SK-N-SH (cell line): ENCODE measurements around the gene PSMD9. TPM values are rescaled to one million over a fixed set of nuclear protein-coding genes. Genes with fewer than 3 reads are reported as not detected.

Experiments
- CTCF ChIA-PET: fragments of 300-600, 350-600 bp; formaldehyde crosslinking; extraction: SDS; loops from one replicate; lab custom pipeline; 2021; lab: Yijun Ruan, JAX
- POLR2A ChIA-PET: fragments of 350-600 bp; sonication (Branson Sonifier 250); formaldehyde crosslinking; extraction: SDS; loops from one replicate; lab custom pipeline; 2020; ENCODE audit warnings: antibody characterized with exemption, inconsistent platforms; lab: Yijun Ruan, JAX
- DNase-seq: peaks from one replicate; pipeline ENCODE4 v3.0.0; 2012
- H2AFZ ChIP-seq: fragments of 200-600 bp; sonication (generic); 2 replicates; pipeline ENCODE4 v1.8.1; 2016; ENCODE audit warnings: antibody characterized with exemption, mild to moderate bottlenecking, low read depth
- H3F3A ChIP-seq: fragments of 200-600 bp; sonication (generic); replicated peaks from 2 replicates; pipeline ENCODE3; 2016; ENCODE audit warnings: antibody characterized with exemption, mild to moderate bottlenecking; ENCODE audit not compliant: insufficient read depth
- H3K27ac ChIP-seq, 2 experiments: fragments of 200-500 bp in 1 of 2; fragments of 200-600 bp in 1 of 2; sonication (Bioruptor generic) in 1 of 2; sonication (generic), shearing (Covaris generic) in 1 of 2; 2 replicates each; pipeline versions ENCODE4 v1.5.1 to v1.6.1; 2014 to 2016; ENCODE audit warnings: low read depth in 2 of 2, inconsistent platforms in 1 of 2, low read length in 1 of 2, mild to moderate bottlenecking in 1 of 2, mixed read lengths in 1 of 2
- H3K27me3 ChIP-seq: fragments of 200-600 bp; sonication (generic), shearing (Covaris generic); 2 replicates; pipeline ENCODE4 v1.6.1; 2016; ENCODE audit warnings: mixed run types; ENCODE audit not compliant: insufficient read depth
- H3K36me3 ChIP-seq, 2 experiments: fragments of 200-500 bp in 1 of 2; fragments of 200-600 bp in 1 of 2; sonication (Bioruptor generic) in 1 of 2; sonication (generic) in 1 of 2; replicated peaks in 1 of 2; 2 replicates each; pipeline versions ENCODE3 to v1.5.1; 2014 to 2016; ENCODE audit warnings: low read length in 1 of 2, mild to moderate bottlenecking in 1 of 2; ENCODE audit not compliant: insufficient read depth in 2 of 2, control insufficient read depth in 1 of 2
- H3K4me1 ChIP-seq, 2 experiments: fragments of 200-500 bp in 1 of 2; fragments of 200-600 bp in 1 of 2; sonication (Bioruptor generic) in 1 of 2; sonication (generic), shearing (Covaris generic) in 1 of 2; 2 replicates each; pipeline versions ENCODE4 v1.5.1 to v1.6.1; 2014 to 2016; ENCODE audit warnings: low read depth in 1 of 2, low read length in 1 of 2, mixed run types in 1 of 2; ENCODE audit not compliant: insufficient read depth in 2 of 2, control insufficient read depth in 1 of 2
- H3K4me2 ChIP-seq: fragments of 200-600 bp; sonication (generic), shearing (Covaris generic); 2 replicates; pipeline ENCODE4 v1.6.1; 2017; ENCODE audit warnings: mixed run types
- H3K4me3 ChIP-seq, 2 experiments: fragments of 200-500 bp in 1 of 2; fragments of 200-600 bp in 1 of 2; sonication (Bioruptor generic) in 1 of 2; sonication (generic), shearing (Covaris generic) in 1 of 2; 2 replicates each; pipeline versions ENCODE4 v1.5.1 to v1.8.1; 2014 to 2016; ENCODE audit warnings: low read depth in 2 of 2, inconsistent platforms in 1 of 2, low read length in 1 of 2, mild to moderate bottlenecking in 1 of 2, mixed read lengths in 1 of 2, moderate library complexity in 1 of 2
- H3K79me2 ChIP-seq: fragments of 200-600 bp; sonication (generic); 2 replicates; pipeline ENCODE4 v1.8.1; 2017; ENCODE audit warnings: mild to moderate bottlenecking; ENCODE audit not compliant: insufficient read depth
- H3K9ac ChIP-seq: fragments of 200-600 bp; sonication (generic); 2 replicates; pipeline ENCODE4 v1.6.1; 2017; ENCODE audit warnings: mixed run types
- H3K9me2 ChIP-seq: fragments of 200-600 bp; sonication (generic); 2 replicates; pipeline ENCODE4 v1.6.1; 2017; ENCODE audit warnings: mixed run types
- H3K9me3 ChIP-seq: fragments of 200-600 bp; sonication (generic); 2 replicates; pipeline ENCODE4 v1.6.1; 2017; ENCODE audit warnings: mixed run types, mild to moderate bottlenecking, moderate library complexity
- H4K20me1 ChIP-seq: fragments of 200-600 bp; sonication (generic); 2 replicates; pipeline ENCODE4 v1.6.1; 2017; ENCODE audit warnings: mild to moderate bottlenecking, mixed run types; ENCODE audit not compliant: insufficient read depth
- CHD2 ChIP-seq: fragments of 150-350 bp; IDR thresholded peaks from 2 replicates; pipeline ENCODE4 v1.6.1; 2018; ENCODE audit warnings: low read length; ENCODE audit not compliant: partially characterized antibody
- CTCF ChIP-seq: fragments of 200-600 bp; sonication (generic); IDR thresholded peaks from 2 replicates; pipeline ENCODE4 v1.6.1; 2017; ENCODE audit warnings: antibody characterized with exemption, mild to moderate bottlenecking, moderate library complexity
- FOXJ3 ChIP-seq: sonication (generic); formaldehyde crosslinking; IDR thresholded peaks from 2 replicates; pipeline ENCODE4 v1.5.1; 2020; ENCODE audit warnings: mild to moderate bottlenecking, missing genetic modification reagents
- FOXM1 ChIP-seq: IDR thresholded peaks from 2 replicates; pipeline ENCODE4 v1.4.0; 2012; ENCODE audit warnings: low read depth, mild to moderate bottlenecking
- GABPA ChIP-seq: IDR thresholded peaks from 2 replicates; pipeline ENCODE4 v1.4.0; 2012; ENCODE audit warnings: low read depth, mild to moderate bottlenecking
- NRF1 ChIP-seq: IDR thresholded peaks from 2 replicates; pipeline ENCODE4 v1.6.1; 2012; ENCODE audit warnings: low read depth, mild to moderate bottlenecking, low read length
- PBX3 ChIP-seq: IDR thresholded peaks from 2 replicates; pipeline ENCODE4; 2012
- POLR2AphosphoS5 ChIP-seq: IDR thresholded peaks from 2 replicates; pipeline ENCODE4 v1.6.1; 2012; ENCODE audit warnings: low read depth, low read length
- RAD21 ChIP-seq: IDR thresholded peaks from 2 replicates; pipeline ENCODE4 v1.6.1; 2012; ENCODE audit warnings: mild to moderate bottlenecking, low read length
- RCOR1 ChIP-seq: fragments of 150-350 bp; IDR thresholded peaks from 2 replicates; pipeline ENCODE4 v1.6.1; 2017; ENCODE audit warnings: antibody characterized with exemption, low read length
- REST ChIP-seq: IDR thresholded peaks from 2 replicates; pipeline ENCODE4 v1.6.1; 2012; ENCODE audit warnings: mild to moderate bottlenecking, low read depth, low read length, moderate library complexity
- SMC3 ChIP-seq: IDR thresholded peaks from 2 replicates; pipeline ENCODE4 v1.6.1; 2012; ENCODE audit warnings: low read depth, low read length, improper control_type of control experiment
- TAF1 ChIP-seq: IDR thresholded peaks from 2 replicates; pipeline ENCODE4 v1.6.1; 2012; ENCODE audit warnings: low read depth, mild to moderate bottlenecking, low read length, moderate library complexity, borderline replicate concordance
- TEAD4 ChIP-seq: IDR thresholded peaks from 2 replicates; pipeline ENCODE4 v1.4.0; 2012; ENCODE audit warnings: mild to moderate bottlenecking, borderline replicate concordance; ENCODE audit not compliant: insufficient read depth
- WGBS: methylation state at CpG from one replicate; pipeline ENCODE4 v1.1.6; 2017; ENCODE audit warnings: low lambda C conversion rate; 5-methylcytosine and 5-hydroxymethylcytosine counted together
- polyA plus RNA-seq, 3 experiments: library from polyadenylated mRNA; depleted of rRNA; stranded (reverse); fragments of >200 nt; gene quantifications; 2 replicates each; pipeline ENCODE4 v1.2.3, GENCODE V29; 2012

The PSMD9 gene
- polyA plus RNA-seq, 1 of the 3 experiments (the other 2 are of a cell fraction), result 227 TPM

- POLR2A ChIA-PET, result no interaction called here
- Histone ChIP-seq H2AFZ (no peak overlapping the region), H3K9ac (no peak overlapping the region), H3K4me2 (no peak overlapping the region), H3F3A (peaks cover 21% of the 10 kb centered on the region), H3K36me3 (no peaks in the 10 kb centered on the region), H3K4me1 (peaks cover 10 to 13% of the 10 kb centered on the region in 2 experiments; a peak in 3 of 4 replicates), H3K9me3 (no peaks in the 10 kb centered on the region), H4K20me1 (no peaks in the 10 kb centered on the region), H3K79me2 (no peaks in the 10 kb centered on the region), H3K27ac (peak overlapping the region in 1 of 2 experiments; percentile 85; a peak in 1 of 4 replicates), H3K27me3 (no peaks in the 10 kb centered on the region), H3K9me2 (no peaks in the 10 kb centered on the region), H3K4me3 (no peak overlapping the region)
- no peak for DNase-seq
- TF ChIP-seq SMC3 (no peak), CTCF (no peak), NRF1 (no peak), TAF1 (no peak), RCOR1 (no peak), POLR2AphosphoS5 (no peak), PBX3 (no peak), CHD2 (no peak), TEAD4 (no peak), FOXM1 (no peak), RAD21 (no peak), REST (no peak), FOXJ3 (CRISPR knock-in tag) (no peak), GABPA (no peak)
- CTCF ChIA-PET, result interaction anchor here (1.0 to 3.9 kb wide), 4 partner anchors 11 to 80 kb away, joined by 3 to 25 read pairs (median 5); partner anchors contain the start of gene RHOF
- 90% methylated on average over 6 of the region's 6 CpGs for WGBS
Observed at GRCh38 chr12:121874071-121874470, 14.5 kb upstream of the PSMD9 start.
